ENCODE measurements around the gene GABPB2. TPM values are rescaled to one million over a fixed set of nuclear protein-coding genes. Genes with fewer than 3 reads are reported as not detected.

The GABPB2 gene
- total and polyA plus RNA-seq, 2 of the 13 experiments (the other 11 are each of a cell fraction or from before 2014, with no cell fraction given), result 0.09 TPM; not detected in 1

DNA sequence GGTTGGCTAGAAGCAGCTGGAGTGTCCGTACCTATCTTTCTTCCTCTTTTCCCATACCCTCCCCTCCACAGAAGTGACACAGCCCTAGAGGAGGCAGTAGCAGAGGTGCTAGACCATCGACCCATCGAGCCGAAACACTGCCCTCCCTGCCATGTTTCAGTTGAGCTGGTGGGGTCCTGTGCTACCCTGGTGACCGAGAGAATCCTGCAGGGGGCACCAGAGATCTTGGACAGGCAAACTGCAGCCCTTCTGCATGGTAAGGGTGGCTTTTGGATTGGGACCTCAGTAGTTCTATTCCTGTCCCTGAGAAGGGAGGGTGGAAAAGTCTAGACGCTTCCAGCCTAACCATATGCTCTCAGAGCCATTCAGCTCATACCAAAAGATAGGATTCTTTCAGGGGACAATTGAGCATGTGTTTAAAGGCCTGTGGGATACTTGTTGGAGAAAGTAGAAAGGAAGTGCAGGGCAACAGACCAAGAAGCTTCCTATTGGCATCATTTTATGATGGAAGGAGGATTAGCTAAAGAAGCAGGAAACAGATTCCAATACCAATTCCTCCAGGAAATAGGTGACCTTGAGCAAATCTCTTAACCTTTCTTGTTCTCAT is 45.9 kb upstream of the GABPB2 start:
- in situ Hi-C loops (cut with HindIII; ENCODE audit: extremely low pct_ligation_motif_present, low pct_unique_long_range_greater_than_20kb), result no loop called here
- ChIA-PET CTCF (ENCODE audit: low intra/inter-chr PET ratio, low total read pairs) (interaction anchor here (1.3 to 2.2 kb wide), 3 partner anchors 11 to 132 kb away, joined by 3 to 10 read pairs (median 5); partner anchors contain the start of gene TNFAIP8L2), POLR2A (interaction anchor here (1.0 kb wide), 1 partner anchor 11 kb away, joined by 3 read pairs; no protein-coding TSS in a partner anchor)
- BruUV-seq (replicated peaks), result no TSS peak
- H4K20me1 ChIP-seq (ENCODE audit: insufficient read depth, low read length), result no peaks in the 10 kb centered on the region
- 76% methylated on average over 6 of the region's 6 CpGs for WGBS (ENCODE audit: low lambda C conversion rate)
- H3K27me3 ChIP-seq (ENCODE audit: control insufficient read depth in 1 of 2, insufficient read depth in 2 of 2, low read length in 2 of 2), result no peaks in the 10 kb centered on the region
- no peak overlapping the region for H3K27ac ChIP-seq (ENCODE audit: extremely low read length, insufficient read depth, low read length)
- DNase-seq (ENCODE audit: low spot score) (peak; percentile 58), ATAC-seq (peak; percentile 97), FAIRE-seq (peak; percentile 39)
- H3K9me3 ChIP-seq (ENCODE audit: low read length), result no peaks in the 10 kb centered on the region
- peaks cover 9 to 38% of the 10 kb centered on the region in 2 experiments for H3K36me3 ChIP-seq (replicated peaks in 1 of 2; ENCODE audit: control insufficient read depth in 1 of 2, insufficient read depth in 2 of 2, low read length in 2 of 2)
- intact Hi-C loops (cut with micrococcal nuclease; ENCODE audit: unreplicated experiment), result loop anchor here (1.0 to 2.0 kb wide), 3 partner anchors 24 to 132 kb away; partner anchors contain the start of genes SEMA6C and TNFAIP8L2
- H3K9ac ChIP-seq (ENCODE audit: insufficient read depth, low read depth, low read length), result no peak overlapping the region
- no peak overlapping the region for H3K4me2 ChIP-seq (ENCODE audit: low read depth, low read length)
- H3K79me2 ChIP-seq (ENCODE audit: insufficient read depth, low read length), result no peaks in the 10 kb centered on the region
- no peak overlapping the region for H3K4me3 ChIP-seq (replicated peaks in 1 of 3; ENCODE audit: insufficient read depth in 1 of 3, low read depth in 2 of 3, low read length in 3 of 3)
- H3K4me1 ChIP-seq (ENCODE audit: insufficient read depth, low read length), result no peaks in the 10 kb centered on the region
- no peak overlapping the region for H2AFZ ChIP-seq (ENCODE audit: low read length)
- TF ChIP-seq, protein P1, sequence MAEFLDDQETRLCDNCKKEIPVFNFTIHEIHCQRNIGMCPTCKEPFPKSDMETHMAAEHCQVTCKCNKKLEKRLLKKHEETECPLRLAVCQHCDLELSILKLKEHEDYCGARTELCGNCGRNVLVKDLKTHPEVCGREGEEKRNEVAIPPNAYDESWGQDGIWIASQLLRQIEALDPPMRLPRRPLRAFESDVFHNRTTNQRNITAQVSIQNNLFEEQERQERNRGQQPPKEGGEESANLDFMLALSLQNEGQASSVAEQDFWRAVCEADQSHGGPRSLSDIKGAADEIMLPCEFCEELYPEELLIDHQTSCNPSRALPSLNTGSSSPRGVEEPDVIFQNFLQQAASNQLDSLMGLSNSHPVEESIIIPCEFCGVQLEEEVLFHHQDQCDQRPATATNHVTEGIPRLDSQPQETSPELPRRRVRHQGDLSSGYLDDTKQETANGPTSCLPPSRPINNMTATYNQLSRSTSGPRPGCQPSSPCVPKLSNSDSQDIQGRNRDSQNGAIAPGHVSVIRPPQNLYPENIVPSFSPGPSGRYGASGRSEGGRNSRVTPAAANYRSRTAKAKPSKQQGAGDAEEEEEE (CRISPR knock-in tag; IDR thresholded peaks at IDR 0.05; ENCODE audit: borderline replicate concordance), result no peak
- TF ChIP-seq SAP130 (CRISPR knock-in tag; IDR thresholded peaks at IDR 0.05; ENCODE audit: low read depth) (peak; percentile 29; the same call in 1 of the 2 replicates), YY1 (IDR thresholded peaks at IDR 0.05; ENCODE audit: insufficient read depth, insufficient replicate concordance, low read depth, low read length) (peak; percentile 33), XRCC5 (optimal IDR thresholded peaks at IDR 0.05; ENCODE audit: low read length) (peak; percentile 66), LCORL (IDR thresholded peaks at IDR 0.05) (no peak), LCORL (CRISPR knock-in tag; IDR thresholded peaks at IDR 0.05) (no peak), THAP11 (CRISPR knock-in tag; IDR thresholded peaks at IDR 0.05) (0 out of 2 replicates have a peak, but pooled peaks have one; percentile 20), IRF2 (CRISPR knock-in tag; IDR thresholded peaks at IDR 0.05) (0 out of 2 replicates have a peak, but pooled peaks have one; percentile 18), TCF7 (IDR thresholded peaks at IDR 0.05; ENCODE audit: low read depth) (no peak), ZNF781 (CRISPR knock-in tag; IDR thresholded peaks at IDR 0.05; ENCODE audit: borderline replicate concordance, not compliant biosample characterization) (peak; percentile 25), ZNF567 (CRISPR knock-in tag; IDR thresholded peaks at IDR 0.05; ENCODE audit: borderline replicate concordance) (no peak), RAD21 (CRISPR knock-in tag; IDR thresholded peaks at IDR 0.05) (peak; percentile 78), HCFC1 (IDR thresholded peaks at IDR 0.05; ENCODE audit: low read depth, low read length) (no peak), SMC3 (IDR thresholded peaks at IDR 0.05; ENCODE audit: low read length) (peak; percentile 72)
- TF ChIP-seq, protein P2, sequence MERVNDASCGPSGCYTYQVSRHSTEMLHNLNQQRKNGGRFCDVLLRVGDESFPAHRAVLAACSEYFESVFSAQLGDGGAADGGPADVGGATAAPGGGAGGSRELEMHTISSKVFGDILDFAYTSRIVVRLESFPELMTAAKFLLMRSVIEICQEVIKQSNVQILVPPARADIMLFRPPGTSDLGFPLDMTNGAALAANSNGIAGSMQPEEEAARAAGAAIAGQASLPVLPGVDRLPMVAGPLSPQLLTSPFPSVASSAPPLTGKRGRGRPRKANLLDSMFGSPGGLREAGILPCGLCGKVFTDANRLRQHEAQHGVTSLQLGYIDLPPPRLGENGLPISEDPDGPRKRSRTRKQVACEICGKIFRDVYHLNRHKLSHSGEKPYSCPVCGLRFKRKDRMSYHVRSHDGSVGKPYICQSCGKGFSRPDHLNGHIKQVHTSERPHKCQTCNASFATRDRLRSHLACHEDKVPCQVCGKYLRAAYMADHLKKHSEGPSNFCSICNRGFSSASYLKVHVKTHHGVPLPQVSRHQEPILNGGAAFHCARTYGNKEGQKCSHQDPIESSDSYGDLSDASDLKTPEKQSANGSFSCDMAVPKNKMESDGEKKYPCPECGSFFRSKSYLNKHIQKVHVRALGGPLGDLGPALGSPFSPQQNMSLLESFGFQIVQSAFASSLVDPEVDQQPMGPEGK (CRISPR knock-in tag; IDR thresholded peaks at IDR 0.05), result 0 out of 2 replicates have a peak, but pooled peaks have one; percentile 27
- TF ChIP-seq, protein P3, sequence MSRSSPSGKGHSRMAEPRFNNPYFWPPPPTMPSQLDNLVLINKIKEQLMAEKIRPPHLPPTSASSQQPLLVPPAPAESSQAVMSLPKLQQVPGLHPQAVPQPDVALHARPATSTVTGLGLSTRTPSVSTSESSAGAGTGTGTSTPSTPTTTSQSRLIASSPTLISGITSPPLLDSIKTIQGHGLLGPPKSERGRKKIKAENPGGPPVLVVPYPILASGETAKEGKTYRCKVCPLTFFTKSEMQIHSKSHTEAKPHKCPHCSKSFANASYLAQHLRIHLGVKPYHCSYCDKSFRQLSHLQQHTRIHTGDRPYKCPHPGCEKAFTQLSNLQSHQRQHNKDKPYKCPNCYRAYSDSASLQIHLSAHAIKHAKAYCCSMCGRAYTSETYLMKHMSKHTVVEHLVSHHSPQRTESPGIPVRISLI (CRISPR knock-in tag; IDR thresholded peaks at IDR 0.05; ENCODE audit: borderline replicate concordance), result 0 out of 2 replicates have a peak, but pooled peaks have one; percentile 23
- TF ChIP-seq, protein P4, sequence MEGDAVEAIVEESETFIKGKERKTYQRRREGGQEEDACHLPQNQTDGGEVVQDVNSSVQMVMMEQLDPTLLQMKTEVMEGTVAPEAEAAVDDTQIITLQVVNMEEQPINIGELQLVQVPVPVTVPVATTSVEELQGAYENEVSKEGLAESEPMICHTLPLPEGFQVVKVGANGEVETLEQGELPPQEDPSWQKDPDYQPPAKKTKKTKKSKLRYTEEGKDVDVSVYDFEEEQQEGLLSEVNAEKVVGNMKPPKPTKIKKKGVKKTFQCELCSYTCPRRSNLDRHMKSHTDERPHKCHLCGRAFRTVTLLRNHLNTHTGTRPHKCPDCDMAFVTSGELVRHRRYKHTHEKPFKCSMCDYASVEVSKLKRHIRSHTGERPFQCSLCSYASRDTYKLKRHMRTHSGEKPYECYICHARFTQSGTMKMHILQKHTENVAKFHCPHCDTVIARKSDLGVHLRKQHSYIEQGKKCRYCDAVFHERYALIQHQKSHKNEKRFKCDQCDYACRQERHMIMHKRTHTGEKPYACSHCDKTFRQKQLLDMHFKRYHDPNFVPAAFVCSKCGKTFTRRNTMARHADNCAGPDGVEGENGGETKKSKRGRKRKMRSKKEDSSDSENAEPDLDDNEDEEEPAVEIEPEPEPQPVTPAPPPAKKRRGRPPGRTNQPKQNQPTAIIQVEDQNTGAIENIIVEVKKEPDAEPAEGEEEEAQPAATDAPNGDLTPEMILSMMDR (CRISPR knock-in tag; IDR thresholded peaks at IDR 0.05), result peak; percentile 91
